Upper lobe of right lung (tissue), 1 donor: ENCODE results near the gene HAPLN3. TPM values are rescaled to one million over a fixed set of nuclear protein-coding genes. Genes with fewer than 3 reads are reported as not detected.

Experiments
- ATAC-seq: fragments of 200-7000 bp; cut with Tn5 transposase; one replicate; pipeline ENCODE4 v1.9.1; 2020; ENCODE audit warnings: mild to moderate bottlenecking, moderate library complexity
- DNase-seq: peaks from one replicate; pipeline ENCODE4 v3.0.0-alpha.2; 2020
- H3K27ac ChIP-seq: fragments of 200-600 bp; one replicate; pipeline ENCODE4 v1.8.0; 2022
- H3K27me3 ChIP-seq: fragments of 200-600 bp; one replicate; pipeline ENCODE4 v1.8.0; 2022; ENCODE audit warnings: mild to moderate bottlenecking
- H3K36me3 ChIP-seq: fragments of 200-600 bp; one replicate; pipeline ENCODE4 v1.8.0; 2022
- H3K4me1 ChIP-seq: fragments of 200-600 bp; one replicate; pipeline ENCODE4 v1.8.0; 2022
- H3K4me3 ChIP-seq: fragments of 200-600 bp; one replicate; pipeline ENCODE4 v1.8.0; 2022; ENCODE audit warnings: mild to moderate bottlenecking
- H3K9me3 ChIP-seq: fragments of 200-600 bp; one replicate; pipeline ENCODE4 v1.8.0; 2022
- CTCF ChIP-seq: fragments of 200-600 bp; IDR thresholded peaks from one replicate; pipeline ENCODE4 v1.8.0; 2022; ENCODE audit warnings: antibody characterized with exemption
- intact Hi-C: fragments of 100-400 bp; cut with DNase I; formaldehyde crosslinking; loops from one replicate; pipeline ENCODE4 v1.11.0; 2022
- total RNA-seq: library from RNA; stranded (reverse); fragmentation: NEBNext Ultra II Directional; extraction: Animal tissue kit (Norgen Biotek cat#: 25700); gene quantifications from one replicate; pipeline ENCODE4 v1.2.1, GENCODE V29; 2021
- donor health status: DM: no; HTN: yes; CAD: no; lungs with severe emphysema.

Gene HAPLN3
- total RNA-seq, 1 donor from 2014 or later: 4.6 TPM

GRCh38 chr15:88873786-88874185, 21.6 kb downstream of the HAPLN3 start:
- no peak for TF ChIP-seq CTCF
- Histone ChIP-seq H3K36me3 (no peaks in the 10 kb centered on the region), H3K27ac (no peak overlapping the region), H3K27me3 (peaks cover 4% of the 10 kb centered on the region), H3K4me1 (no peaks in the 10 kb centered on the region), H3K9me3 (no peaks in the 10 kb centered on the region), H3K4me3 (no peak overlapping the region)
- intact Hi-C loops: no loop called here
- no peak for ATAC-seq
- no peak for DNase-seq

- DNase-seq (no peak), ATAC-seq (no peak)
- no peaks in the 10 kb centered on the region for H3K9me3 ChIP-seq
- H3K36me3 ChIP-seq: no peaks in the 10 kb centered on the region
- no peak overlapping the region for H3K27ac ChIP-seq
- TF ChIP-seq CTCF: no peak
- no peak overlapping the region for H3K4me3 ChIP-seq
- intact Hi-C loops: no loop called here
- H3K4me1 ChIP-seq: no peaks in the 10 kb centered on the region
- peaks cover 4% of the 10 kb centered on the region for H3K27me3 ChIP-seq
Measured at GRCh38 chr15:88872706-88873105, 22.6 kb downstream of the HAPLN3 start.

GRCh38 chr15:88872106-88872505, 23.2 kb downstream of the HAPLN3 start:
- no peak for ATAC-seq

GRCh38 chr15:88871313-88871712, 24.0 kb downstream of the HAPLN3 start:
- H3K9me3 ChIP-seq: no peaks in the 10 kb centered on the region
- intact Hi-C loops: no loop called here
- no peak overlapping the region for H3K27ac ChIP-seq
- peaks cover 4% of the 10 kb centered on the region for H3K27me3 ChIP-seq
- ATAC-seq: no peak
- H3K4me3 ChIP-seq: no peak overlapping the region
- no peaks in the 10 kb centered on the region for H3K4me1 ChIP-seq
- H3K36me3 ChIP-seq: no peaks in the 10 kb centered on the region
- no peak for TF ChIP-seq CTCF
- DNase-seq: no peak

More at GRCh38 chr15:88872106-88872505, 23.2 kb downstream of the HAPLN3 start:
- DNase-seq: no peak
- TF ChIP-seq CTCF: no peak
- no peak overlapping the region for H3K4me3 ChIP-seq
- no peaks in the 10 kb centered on the region for H3K36me3 ChIP-seq
- H3K9me3 ChIP-seq: no peaks in the 10 kb centered on the region
- H3K27me3 ChIP-seq: peaks cover 4% of the 10 kb centered on the region
- no peaks in the 10 kb centered on the region for H3K4me1 ChIP-seq
- intact Hi-C loops: no loop called here
- H3K27ac ChIP-seq: no peak overlapping the region

- Histone ChIP-seq H3K27ac (no peak overlapping the region), H3K4me3 (no peak overlapping the region), H3K9me3 (no peaks in the 10 kb centered on the region), H3K36me3 (no peaks in the 10 kb centered on the region), H3K27me3 (no peaks in the 10 kb centered on the region), H3K4me1 (no peaks in the 10 kb centered on the region)
- intact Hi-C loops: no loop called here
- TF ChIP-seq CTCF: no peak
- DNase-seq (no peak), ATAC-seq (no peak)
Measured at GRCh38 chr15:88866295-88866881, 29.0 kb downstream of the HAPLN3 start.
